Daoy (cell line): Measurements from ENCODE around the gene PCDH17. TPM values are rescaled to one million over a fixed set of nuclear protein-coding genes. Genes with fewer than 3 reads are reported as not detected.

Source experiments
- DNase-seq: peaks from one replicate; pipeline ENCODE4 v3.0.0-alpha.2; 2015; ENCODE audit warnings: low read depth
- total RNA-seq: library from RNA; depleted of rRNA; stranded (reverse); fragments of >200 nt; shearing (Covaris generic); gene quantifications from 2 replicates; pipeline ENCODE4 v1.2.3, GENCODE V29; 2014; rRNA removed

The PCDH17 gene, protein sequence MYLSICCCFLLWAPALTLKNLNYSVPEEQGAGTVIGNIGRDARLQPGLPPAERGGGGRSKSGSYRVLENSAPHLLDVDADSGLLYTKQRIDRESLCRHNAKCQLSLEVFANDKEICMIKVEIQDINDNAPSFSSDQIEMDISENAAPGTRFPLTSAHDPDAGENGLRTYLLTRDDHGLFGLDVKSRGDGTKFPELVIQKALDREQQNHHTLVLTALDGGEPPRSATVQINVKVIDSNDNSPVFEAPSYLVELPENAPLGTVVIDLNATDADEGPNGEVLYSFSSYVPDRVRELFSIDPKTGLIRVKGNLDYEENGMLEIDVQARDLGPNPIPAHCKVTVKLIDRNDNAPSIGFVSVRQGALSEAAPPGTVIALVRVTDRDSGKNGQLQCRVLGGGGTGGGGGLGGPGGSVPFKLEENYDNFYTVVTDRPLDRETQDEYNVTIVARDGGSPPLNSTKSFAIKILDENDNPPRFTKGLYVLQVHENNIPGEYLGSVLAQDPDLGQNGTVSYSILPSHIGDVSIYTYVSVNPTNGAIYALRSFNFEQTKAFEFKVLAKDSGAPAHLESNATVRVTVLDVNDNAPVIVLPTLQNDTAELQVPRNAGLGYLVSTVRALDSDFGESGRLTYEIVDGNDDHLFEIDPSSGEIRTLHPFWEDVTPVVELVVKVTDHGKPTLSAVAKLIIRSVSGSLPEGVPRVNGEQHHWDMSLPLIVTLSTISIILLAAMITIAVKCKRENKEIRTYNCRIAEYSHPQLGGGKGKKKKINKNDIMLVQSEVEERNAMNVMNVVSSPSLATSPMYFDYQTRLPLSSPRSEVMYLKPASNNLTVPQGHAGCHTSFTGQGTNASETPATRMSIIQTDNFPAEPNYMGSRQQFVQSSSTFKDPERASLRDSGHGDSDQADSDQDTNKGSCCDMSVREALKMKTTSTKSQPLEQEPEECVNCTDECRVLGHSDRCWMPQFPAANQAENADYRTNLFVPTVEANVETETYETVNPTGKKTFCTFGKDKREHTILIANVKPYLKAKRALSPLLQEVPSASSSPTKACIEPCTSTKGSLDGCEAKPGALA (N-terminal part only)
- total RNA-seq: under 0.01 TPM in 1 of 2 replicates, not detected in the other

DNA sequence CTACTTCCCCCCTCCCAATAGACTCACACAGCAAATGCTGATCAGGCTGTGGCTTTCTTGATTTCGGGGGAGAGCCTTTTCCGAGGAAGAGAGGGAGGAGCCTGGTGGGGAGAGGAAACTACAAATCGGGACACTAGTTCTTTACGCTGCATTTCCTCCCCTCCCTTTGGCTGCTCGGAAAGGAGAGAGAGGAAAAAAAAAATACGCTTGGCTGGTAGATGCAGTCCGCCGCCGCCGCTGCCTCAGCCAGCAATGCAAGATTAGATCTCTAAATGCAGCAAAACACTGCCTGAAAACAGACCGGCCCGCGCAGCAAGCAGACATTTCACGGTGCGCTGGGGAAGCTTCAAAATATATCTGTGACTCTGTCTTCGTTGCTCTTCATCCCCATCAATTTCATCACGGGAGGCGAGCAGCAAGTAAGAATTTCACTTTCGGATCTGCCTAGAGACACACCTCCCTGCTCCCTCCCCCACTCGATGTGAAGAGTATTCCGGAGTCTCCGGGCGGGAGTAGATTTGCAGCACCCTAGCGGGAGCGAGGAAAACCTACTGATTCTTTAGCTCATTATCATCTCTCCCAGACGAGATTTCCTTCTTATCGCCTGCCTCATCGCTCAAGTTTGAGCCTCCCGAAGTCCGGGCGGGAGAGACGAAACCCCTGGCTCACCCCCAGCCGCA is at the start of gene PCDH17:
TSS of gene PCDH17 (plus strand) at position 149 of the 680 bp plus-strand sequence. CDS start 803 bp downstream, outside the sequence.
- no peak for DNase-seq

DNA sequence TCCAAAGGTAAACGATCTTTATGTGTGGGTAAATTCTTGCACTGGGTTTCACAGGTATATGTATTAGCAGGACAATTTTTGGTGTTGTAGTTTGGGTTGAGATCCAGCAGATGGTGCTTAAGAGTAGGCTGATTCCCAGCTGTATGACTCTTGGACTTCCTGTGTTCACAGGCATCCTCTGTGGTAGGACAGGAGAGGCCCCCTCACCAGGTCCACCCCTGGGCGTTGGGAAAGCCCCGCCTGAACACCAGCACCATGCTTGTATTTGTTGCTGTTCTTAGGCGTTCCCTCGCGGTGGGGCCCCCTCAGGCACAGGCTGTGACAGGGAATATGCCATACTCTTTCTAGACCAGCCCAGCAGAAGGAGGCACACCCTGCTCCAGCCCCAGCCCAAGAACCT is 49.5 kb upstream of the PCDH17 start:
- DNase-seq: no peak

DNA sequence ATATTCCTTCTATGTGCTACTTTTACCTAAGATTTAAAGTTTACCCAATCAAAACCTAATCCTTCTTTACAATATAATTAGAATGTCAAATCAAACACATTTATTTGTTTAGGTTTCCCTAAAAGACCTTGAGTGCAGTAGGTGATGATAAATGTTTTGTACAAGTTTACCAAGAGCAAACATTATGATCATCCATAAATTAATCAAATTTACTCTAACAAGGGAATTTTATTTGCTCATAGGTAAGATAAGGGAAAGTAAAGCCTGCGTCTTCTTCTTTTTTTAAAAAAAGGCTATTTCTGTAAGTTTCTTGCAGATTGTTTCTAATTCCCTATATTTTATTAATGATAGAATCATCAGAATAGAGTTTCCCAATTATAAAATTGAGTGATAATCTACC is 48.0 kb upstream of the PCDH17 start:
- no peak for DNase-seq

DNA sequence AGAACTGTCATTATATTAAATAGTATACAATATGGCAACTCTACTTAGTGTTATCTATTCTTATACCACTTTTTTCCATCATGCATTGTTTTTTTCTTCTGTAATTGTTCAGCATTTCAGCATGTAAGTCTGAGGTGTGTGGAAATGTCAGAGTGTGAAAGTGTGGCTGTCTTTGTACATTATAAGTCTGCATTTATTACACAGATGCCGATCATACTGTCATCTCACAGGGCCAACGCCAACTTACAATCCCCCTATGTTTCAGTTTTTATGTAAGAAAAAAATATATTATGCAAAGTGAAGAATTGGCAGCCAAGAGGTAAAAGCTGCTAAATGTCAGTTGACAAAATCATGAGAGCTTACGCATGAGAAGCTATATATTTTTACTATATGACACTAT is 42.9 kb upstream of the PCDH17 start:
- DNase-seq: no peak

DNA sequence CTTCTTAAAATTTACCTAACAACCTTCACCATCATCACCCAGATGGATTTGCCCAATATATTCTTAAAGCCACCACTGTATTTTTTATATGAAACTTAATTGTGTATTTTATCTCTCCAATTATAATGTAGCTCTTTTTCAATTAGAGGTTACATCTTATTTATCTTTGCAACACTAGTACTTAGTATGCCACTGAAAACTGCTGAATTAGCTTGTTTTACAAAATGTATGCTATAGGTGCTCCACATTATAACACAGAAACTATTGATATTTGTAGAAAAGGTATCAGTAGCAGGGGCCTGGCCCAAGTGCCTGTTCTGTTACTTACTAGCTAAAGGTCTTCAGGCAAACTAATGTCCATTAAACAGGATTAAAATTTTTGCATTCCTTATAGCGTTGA is 35.8 kb upstream of the PCDH17 start:
- no peak for DNase-seq

DNA sequence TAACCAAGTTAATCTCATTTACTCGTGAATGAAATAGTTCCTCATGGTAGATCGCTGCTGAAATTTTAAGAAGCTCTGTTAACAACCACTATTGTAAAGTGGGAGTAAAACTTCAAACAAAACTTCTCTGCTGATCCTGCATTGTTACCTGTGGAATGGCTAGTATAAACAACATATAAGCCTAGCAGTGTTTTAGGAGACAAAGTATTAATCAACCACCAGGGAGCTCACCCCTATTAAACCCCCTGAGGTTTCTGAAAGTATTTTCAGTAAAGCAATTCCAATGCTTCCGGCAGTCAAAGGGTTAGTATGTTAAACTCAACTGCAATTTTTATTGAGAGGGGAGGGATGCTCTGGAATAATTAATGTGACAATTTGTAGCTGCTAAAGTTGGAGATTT is 30.0 kb upstream of the PCDH17 start:
- DNase-seq: no peak

DNA sequence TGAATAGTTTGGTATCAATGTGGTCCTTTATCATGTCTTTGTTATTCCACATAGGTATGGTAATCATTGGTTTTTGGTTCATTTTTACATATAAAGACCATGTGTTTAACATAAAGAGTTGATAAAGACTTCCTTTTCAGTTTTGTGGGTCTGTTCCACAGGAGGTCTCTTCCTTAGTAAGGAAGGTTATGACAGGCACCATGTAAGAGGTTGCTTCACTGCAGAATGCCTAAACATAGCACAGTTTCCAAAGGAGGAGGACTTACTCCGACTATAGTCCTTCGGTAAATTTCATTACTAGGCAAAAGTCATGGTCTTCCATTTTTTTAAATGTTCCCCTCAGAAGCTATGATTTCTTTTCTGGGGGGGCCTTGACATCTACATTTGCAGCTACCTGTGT is 27.1 kb upstream of the PCDH17 start:
- DNase-seq: no peak

DNA sequence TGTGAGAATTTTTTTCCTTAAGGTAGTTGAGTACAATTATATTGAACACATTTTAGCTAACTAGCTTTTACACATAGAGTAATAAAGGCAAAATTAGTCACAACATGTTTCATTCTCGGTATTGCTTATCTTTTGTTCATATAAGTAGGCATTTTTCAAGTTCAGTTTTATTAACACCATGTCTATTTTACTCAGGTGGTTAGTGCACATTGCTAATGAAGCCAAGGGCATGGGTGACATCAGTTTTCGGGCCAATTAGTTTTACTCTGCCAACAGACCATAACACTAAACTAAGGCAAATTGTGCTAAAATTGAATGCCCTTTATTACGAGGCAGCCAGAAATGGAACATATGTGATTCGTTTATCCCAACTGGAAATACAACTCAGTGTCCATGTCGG is 19.6 kb upstream of the PCDH17 start:
- no peak for DNase-seq

DNA sequence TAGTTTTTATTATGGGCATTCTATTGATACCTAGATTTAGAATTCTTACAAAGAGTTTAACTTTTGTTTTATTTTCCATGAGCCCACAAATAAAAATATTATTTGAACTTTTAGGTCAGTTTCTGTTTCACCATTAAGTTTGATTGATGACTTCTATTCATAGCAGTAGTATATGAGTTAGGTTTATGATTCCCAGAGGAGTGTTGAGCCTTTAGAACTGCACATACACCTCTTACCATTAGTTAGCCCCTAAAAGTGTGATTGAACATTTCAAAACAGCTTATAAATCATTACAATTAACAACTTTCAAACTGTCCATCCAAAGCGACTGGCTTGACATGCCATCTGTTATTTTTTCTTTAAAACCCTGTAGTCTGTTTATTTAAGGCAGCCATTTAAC is 19.0 kb upstream of the PCDH17 start:
- DNase-seq: no peak

DNA sequence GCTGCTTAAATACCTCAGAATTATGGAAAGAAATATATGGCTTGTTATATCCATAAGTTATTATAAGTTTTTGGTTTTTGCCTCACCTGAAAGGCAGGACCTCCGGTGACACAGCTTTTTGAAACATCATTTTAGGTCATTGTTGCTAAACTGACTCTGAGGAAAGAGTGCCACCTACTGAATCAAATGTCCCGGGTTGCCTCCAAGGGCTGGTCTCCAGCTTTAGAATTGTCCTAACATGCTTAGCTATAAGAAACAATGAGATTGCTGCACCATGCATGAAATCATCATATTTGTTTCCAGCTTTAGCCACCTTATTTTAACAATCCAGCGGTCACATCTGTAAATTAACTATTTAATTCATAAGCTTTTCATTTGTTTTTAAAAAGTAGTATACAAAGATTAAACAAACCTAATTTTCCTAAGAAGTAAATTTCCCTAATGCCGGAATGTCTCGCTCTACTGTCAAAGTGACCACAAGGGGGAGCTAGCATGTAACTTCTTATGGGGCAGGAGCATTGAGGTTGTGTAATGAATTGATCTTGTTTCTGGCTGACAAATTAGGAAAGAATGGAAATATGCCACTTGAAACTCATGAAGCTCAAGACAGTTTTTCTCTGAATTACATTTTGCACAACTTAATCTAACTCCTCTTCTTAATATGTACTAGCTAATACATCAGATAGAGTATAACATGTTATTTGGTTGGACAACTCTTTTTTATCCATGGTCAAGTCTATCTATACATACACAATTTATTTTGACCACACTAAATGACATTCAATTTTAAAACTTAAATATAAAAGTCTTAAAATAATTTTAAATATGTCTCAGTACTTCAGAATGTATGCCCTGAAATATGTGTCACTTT is 6.7 kb upstream of the PCDH17 start:
- no peak for DNase-seq

DNA sequence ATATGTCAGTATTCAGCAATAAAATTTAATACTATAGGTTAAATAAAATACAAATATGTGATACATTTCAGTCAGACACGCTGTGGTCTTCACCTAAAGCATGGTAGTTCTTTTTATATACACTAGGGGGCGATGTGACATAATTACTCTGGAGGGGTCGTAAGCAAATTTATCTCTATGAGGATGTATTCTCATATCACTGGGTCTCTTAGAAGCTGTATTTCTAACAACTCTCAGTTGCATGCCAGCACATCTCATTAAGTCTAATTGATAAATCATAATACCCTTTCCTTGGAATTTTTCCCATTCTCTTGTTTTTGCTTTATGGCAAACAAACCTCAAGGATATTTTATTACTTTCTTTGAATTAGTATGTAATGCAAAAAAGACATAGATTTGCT is 3.9 kb upstream of the PCDH17 start:
- DNase-seq: no peak

DNA sequence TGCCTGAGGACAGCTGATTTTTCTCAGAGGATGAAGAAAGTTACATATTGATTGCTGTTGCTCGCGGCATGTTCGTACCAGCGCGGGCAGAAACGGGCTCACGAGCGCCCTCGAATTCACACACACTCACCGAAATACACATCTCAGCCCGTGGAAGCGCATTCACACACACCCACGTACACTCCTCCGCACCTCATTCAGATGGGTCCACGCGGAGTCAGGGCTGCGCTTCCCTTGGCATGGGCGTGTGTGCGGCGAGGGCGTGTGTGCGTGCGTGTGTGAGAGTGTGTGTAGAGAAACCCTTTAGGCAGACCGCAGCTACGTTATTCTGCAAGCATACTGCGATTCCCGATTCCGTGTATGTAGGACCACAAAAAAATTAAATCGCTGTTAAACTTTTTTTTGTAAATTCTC is 2.1 kb upstream of the PCDH17 start:
- no peak for DNase-seq

DNA sequence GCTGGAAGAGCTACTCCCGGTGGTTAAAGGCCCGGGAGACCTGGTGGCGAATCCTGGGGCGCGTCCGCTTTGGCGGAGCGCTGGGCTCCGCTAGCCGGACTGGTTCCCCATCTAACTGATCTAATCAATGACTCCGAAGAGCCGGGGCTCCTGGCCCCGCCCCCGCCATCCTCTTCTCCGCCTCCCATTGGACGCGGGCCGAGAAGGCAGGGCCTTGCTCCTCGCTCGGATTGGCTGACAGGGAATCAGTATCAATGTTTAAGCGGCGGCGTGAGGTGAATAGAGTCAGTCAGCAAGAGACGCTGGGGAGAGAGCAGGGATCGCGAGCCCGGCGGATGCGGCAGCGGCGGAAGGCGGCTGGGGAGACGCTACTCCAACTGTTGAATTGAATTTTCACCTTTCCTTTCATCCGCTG is 1.7 kb upstream of the PCDH17 start:
- DNase-seq: peak; percentile 61

DNA sequence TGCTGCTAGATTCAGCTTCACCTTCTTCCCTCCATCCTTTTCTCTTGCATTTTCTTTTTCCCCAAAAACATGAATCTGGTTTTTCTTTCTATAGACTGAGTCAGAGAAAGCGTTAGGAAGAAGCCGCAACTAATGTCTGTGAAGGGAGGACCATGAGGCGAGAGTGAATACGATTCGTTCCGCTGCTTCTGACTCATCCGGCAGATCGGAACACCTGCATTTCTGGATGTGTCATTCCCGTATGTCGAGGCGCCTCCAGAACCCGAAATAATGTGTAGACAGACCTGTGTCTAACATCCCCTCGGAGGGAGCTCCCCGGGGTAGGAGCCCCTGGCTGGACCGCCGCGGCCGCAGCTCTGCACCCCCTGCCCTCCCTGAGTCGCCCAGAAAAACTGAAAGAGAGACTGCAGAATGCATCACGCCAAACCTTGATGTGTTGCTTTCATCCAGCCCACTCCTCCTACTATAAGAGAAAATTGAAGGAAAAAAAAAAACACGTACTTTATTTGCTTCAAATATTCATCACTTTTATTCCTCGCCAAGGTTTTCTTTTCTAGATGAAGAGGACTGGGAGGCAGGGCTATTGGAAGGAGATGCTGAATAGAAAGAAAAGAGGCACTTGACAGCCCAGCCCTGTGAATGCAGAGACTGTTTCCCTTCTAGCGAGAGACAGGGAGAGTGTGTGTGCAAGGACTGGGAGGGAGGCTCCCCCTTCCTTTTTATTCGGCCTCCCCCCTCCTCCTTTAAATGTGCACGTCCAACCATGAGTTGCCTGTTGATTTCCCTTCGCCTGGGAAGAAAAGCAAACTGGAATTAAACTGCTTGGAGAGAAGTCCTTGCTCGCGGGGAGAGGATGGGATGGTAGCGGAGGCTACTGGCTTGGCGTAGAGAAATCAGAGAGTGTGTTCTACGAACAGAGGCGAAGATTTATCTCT is 616 bp upstream of the PCDH17 start:
- DNase-seq: no peak

DNA sequence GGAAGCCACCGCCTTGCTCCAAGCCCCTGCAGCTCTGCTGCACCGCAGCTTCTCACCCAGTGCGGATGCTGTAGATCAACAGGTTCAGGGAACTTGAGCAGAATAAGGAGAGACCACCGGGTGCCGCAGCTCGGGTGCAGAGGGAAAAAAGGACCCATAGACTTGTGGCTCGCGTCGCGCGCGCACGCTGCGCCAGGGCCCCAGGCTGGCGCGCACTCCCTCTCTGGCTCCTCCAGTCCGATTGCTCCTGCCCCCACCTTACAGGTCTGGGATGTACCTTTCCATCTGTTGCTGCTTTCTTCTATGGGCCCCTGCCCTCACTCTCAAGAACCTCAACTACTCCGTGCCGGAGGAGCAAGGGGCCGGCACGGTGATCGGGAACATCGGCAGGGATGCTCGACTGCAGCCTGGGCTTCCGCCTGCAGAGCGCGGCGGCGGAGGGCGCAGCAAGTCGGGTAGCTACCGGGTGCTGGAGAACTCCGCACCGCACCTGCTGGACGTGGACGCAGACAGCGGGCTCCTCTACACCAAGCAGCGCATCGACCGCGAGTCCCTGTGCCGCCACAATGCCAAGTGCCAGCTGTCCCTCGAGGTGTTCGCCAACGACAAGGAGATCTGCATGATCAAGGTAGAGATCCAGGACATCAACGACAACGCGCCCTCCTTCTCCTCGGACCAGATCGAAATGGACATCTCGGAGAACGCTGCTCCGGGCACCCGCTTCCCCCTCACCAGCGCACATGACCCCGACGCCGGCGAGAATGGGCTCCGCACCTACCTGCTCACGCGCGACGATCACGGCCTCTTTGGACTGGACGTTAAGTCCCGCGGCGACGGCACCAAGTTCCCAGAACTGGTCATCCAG is 964 bp downstream of the PCDH17 start:
- no peak for DNase-seq

DNA sequence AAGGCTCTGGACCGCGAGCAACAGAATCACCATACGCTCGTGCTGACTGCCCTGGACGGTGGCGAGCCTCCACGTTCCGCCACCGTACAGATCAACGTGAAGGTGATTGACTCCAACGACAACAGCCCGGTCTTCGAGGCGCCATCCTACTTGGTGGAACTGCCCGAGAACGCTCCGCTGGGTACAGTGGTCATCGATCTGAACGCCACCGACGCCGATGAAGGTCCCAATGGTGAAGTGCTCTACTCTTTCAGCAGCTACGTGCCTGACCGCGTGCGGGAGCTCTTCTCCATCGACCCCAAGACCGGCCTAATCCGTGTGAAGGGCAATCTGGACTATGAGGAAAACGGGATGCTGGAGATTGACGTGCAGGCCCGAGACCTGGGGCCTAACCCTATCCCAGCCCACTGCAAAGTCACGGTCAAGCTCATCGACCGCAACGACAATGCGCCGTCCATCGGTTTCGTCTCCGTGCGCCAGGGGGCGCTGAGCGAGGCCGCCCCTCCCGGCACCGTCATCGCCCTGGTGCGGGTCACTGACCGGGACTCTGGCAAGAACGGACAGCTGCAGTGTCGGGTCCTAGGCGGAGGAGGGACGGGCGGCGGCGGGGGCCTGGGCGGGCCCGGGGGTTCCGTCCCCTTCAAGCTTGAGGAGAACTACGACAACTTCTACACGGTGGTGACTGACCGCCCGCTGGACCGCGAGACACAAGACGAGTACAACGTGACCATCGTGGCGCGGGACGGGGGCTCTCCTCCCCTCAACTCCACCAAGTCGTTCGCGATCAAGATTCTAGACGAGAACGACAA is 1.8 kb downstream of the PCDH17 start:
- no peak for DNase-seq

DNA sequence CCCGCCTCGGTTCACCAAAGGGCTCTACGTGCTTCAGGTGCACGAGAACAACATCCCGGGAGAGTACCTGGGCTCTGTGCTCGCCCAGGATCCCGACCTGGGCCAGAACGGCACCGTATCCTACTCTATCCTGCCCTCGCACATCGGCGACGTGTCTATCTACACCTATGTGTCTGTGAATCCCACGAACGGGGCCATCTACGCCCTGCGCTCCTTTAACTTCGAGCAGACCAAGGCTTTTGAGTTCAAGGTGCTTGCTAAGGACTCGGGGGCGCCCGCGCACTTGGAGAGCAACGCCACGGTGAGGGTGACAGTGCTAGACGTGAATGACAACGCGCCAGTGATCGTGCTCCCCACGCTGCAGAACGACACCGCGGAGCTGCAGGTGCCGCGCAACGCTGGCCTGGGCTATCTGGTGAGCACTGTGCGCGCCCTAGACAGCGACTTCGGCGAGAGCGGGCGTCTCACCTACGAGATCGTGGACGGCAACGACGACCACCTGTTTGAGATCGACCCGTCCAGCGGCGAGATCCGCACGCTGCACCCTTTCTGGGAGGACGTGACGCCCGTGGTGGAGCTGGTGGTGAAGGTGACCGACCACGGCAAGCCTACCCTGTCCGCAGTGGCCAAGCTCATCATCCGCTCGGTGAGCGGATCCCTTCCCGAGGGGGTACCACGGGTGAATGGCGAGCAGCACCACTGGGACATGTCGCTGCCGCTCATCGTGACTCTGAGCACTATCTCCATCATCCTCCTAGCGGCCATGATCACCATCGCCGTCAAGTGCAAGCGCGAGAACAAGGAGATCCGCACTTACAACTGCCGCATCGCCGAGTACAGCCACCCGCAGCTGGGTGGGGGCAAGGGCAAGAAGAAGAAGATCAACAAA is 2.6 kb downstream of the PCDH17 start:
- DNase-seq: no peak
